Suppressor macrophage (primary cell): Measurements from ENCODE around the gene GALNTL6.
"Not testable (repeated sequence)": the region's sequence is repeated elsewhere in the genome, so short reads cannot be mapped to it uniquely, and the experiment has no call there.

Experiments used
- DNase-seq, 4 experiments: peaks; one replicate each; pipeline ENCODE4 v3.0.0-alpha.2; 2020 to 2022

Gene GALNTL6

DNA sequence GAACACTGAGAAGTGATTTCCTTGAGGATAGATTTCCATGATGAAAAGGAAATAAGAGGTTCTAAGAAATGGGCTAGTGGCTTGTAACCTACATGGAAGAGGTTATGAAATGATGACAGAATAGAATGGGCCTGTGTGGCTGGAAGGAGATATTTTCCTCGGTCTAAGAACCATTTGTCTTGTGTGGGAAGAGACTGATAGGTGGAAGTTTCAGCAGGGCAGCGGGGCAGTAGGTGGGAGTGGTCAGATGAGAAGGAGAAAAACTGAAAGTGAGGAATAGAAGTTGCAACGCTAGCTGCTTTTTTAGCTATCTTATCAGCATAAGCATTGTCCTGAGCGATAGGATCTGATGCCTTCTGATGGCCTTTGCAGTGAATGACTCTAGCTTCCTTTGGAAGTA is 1144.0 kb downstream of the GALNTL6 start:
- no peak for DNase-seq

DNA sequence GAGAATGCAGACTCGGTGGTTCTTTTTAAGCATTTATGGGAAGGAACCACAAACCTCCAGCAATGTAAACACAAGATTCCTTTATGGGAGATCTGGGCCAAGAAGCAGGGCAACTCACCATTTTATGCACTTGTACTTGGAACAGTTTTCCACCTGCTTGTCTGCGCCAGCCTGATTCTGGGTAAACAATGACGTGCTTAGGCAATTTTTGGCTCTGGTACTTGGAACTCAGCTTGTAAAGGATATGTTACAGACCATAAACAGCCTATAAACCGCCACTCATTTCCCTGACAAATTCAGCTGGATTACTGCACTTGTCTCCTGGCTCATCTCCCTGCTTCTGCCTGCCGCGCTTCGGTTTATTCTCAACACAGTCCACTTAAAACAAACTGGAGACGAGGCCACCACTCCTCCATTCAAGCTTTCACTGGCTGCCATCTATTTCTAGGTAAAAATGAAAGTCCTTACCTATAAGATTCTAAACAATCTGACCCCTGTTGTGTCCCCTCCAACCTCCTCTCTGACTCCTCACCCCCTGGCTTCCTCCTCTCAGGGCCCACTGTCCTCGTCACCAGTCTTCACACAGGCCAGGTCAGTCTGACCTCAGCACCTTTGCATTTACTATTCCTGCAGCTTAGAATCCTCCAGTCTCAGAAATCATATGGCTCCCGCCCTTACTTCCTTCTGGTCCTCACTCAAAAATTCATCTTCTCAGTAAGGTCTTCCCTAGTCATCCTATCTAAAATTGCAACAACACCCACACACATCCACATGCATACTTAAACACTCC is 1149.6 kb downstream of the GALNTL6 start:
- DNase-seq = no peak

GRCh38 chr4:172963498-172964294 is 1150.5 kb downstream of the GALNTL6 start:
- no peak for DNase-seq

- not testable (repeated sequence) for DNase-seq
Observed at GRCh38 chr4:172970189-172970588, 1157.0 kb downstream of the GALNTL6 start.

- no peak for DNase-seq
Observed at GRCh38 chr4:172974586-172974985, 1161.4 kb downstream of the GALNTL6 start.

DNA sequence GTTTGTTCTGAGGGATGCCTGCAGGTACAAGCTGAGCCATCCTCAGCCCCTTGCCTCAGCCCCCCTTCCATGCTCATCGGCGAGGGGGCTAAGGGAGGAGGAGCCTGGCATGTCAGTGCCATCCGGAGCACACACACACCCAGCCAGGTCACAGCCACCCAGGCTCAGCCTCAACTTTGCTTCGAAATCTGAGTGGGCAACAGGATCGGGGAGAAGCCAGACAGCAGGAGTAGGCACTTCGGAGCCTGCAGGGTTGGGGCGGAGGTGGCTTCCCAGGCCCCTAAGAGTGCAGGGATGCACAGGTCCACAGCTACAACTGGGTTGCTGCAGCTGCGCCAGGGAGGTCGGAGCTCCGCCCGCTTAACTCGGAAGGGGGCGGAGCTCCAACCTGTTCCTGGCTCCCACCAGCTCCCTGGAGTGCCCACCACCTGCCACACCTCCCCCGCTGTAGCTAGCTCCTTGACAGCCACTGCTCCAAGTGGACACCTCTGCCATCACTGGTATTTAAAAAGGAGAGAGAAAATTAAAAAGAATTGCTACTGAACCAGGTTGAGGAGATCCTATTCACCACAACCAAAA is 1162.5 kb downstream of the GALNTL6 start:
- DNase-seq = no peak

GRCh38 chr4:172977491-172978041 is 1164.4 kb downstream of the GALNTL6 start:
- not testable (repeated sequence) for DNase-seq

DNA sequence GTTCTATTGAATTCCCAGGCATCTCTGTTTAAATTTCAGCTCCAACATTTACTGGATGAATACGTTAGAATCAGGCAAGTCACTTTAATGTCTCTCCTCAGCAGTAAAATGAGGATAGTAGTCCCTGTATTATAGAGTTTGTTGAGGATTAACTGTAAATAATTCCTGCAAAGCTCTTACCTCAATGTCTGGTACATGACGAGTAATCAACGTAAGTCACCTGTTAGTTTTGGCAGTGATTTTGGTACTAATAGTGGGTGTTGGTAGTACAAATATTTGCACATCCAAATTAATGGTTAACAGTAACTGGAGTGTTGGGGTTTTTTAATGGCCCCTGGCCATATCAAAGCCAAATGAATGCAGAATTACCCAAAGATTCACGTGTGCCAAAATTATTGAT is 1165.6 kb downstream of the GALNTL6 start:
- no peak for DNase-seq

GRCh38 chr4:172979332-172979731 is 1166.1 kb downstream of the GALNTL6 start:
- DNase-seq = no peak

DNA sequence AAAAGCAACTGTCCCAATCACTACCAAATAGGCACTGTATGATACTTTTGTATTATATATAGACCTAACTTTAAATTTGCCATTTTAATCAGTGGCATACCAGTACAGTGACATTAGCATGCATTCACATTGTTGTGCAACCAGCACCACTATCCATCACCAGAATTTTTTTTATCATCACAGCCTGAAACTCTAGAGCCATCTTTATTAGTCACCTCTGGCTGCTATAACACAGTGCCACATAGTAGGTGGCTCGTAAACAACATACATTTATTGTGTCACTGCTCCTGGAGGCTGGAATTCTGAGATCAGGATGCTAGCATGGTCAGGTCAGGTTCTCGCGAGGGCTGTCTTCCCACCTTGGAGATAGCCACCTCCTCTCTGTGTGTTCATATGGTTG is 1167.0 kb downstream of the GALNTL6 start:
- no peak for DNase-seq

- peak in 1 of 4 experiments; percentile 5 for DNase-seq
Observed at GRCh38 chr4:172982151-172982590, 1169.0 kb downstream of the GALNTL6 start.

GRCh38 chr4:172983014-172983413 is 1169.8 kb downstream of the GALNTL6 start:
- no peak for DNase-seq

DNA sequence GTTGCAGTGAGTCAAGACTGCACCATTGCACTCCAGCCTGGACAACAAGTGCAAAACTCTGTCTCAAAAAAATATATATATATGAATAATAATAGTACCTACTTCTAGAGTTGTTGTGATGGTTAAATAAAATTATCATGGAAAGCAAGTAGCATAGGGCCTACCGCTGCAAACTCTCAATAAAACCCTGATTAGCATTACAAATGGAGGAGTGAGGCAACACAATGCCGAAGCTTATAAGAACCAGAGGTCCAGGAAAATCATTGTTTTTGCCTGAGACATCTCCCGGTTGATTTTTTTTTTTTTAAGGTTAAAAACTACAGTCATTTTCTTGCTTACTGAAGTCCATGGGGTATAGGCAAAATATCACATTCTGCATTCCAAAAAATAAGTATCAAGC is 1170.4 kb downstream of the GALNTL6 start:
- DNase-seq = no peak

GRCh38 chr4:172985552-172985951 is 1172.3 kb downstream of the GALNTL6 start:
- DNase-seq = no peak

DNA sequence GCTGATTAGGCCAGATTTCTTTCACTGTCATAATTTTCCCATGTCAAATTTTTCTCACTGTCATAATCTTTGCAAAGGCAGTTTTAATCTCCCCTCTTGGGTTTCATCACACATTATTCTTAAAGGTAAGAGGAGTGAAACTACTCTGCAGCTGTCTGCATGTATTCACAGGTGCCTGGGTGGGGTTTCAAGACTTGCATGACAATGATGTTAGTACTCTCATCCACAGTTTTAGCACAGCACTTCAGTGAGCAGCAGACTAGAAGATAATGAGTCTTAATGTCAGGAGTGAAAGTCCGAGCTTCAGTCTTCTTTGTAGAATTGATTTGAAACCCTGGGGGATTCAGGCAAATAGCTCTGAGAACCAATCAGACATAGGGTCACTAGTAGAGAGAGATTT is 1172.9 kb downstream of the GALNTL6 start:
- DNase-seq = no peak

DNA sequence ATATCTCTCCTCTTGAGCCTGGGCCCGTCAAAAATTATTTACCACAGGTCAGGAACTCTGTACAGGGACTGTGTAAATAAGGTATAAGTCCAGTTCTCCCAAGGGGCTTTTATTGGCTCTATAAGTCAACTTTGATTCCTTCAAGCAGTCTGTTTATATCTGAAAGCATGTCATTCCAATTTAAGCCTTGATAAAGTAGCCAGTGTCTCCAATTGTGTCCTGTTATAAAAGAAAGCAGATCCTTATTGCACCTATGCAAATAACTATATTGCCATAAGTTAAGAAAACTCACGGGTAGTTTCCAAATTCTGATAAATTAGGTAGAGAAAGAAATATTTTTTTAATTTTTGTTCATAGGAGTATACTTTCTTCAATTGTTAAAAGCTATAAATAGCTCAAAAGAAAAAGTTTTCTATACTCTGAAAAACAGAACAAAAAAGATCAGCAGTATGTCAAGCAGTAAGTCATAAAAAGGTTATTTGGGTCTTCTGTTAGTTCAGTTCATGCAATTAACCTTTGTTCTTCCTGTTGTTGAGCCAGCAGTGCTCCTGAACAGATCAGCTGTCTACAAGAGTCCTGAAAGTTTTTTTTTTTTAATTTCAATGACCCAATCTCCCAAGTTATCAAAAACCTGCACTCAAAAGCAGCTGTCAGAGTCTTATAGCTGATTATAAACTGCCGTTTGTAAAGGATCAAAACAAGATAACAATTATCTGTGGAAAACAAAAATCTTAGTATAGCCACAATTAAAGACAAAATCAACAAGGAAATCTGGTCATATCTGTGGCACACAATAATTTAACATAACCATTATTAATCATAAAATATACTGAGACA is 1177.0 kb downstream of the GALNTL6 start:
- no peak for DNase-seq

DNA sequence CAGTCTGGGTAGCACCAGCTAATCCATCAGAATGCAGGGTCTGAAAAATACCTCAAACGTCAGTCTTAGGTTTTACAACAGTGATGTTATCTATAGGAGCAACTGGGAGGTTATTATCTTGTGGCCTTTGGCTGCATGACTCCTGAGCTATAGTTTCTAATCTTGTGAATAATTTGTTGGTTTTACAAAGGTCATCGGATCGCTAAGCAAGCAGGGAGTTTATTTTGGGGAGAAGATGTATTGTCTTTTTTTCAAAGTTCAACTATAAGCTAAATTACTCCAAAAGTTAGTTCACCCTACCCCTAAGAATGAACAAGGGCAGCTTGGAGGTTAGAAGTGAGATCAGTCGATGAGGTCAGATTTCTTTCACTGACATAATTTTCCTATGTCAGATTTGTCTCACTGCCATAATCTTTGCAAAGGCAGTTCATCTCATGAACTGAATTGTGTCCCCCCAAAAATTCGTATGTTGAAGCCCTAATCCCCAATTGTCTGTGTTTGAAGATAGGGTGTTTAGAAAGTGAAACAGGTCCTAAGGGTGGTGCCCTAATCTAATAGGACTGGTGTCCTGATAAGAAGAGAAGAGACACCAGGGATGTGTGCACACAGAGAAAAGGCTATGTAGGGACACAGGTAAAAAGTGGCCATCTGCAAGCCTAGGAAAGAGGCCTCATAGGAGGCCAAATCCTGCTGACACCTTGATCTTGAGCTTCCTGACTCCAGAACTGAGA is 1179.6 kb downstream of the GALNTL6 start:
- no peak for DNase-seq

- DNase-seq = no peak
Observed at GRCh38 chr4:172995161-172995560, 1182.0 kb downstream of the GALNTL6 start.

GRCh38 chr4:172995704-172996103 is 1182.5 kb downstream of the GALNTL6 start:
- no peak for DNase-seq

GRCh38 chr4:172996571-172997216 is 1183.5 kb downstream of the GALNTL6 start:
- peak; percentile 27 to 68 (median 56) for DNase-seq

DNA sequence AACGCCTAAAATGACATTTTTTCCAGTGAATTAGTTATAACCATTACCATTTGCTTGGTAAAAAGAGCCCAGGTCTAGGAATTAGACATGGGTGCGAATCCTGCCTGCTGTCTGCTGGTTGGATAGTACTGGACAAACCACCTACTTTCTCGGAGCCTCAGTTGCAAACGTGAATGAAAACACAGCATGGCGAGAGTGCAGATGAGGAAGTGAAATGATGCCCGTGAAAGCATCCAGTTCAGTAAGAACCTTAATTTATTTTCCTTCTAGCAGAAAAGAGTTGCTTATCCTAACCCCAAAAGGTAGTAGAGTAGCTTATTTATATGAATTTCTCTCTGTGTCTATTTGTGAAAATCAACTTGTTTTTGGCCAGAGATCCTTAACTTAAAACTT is 1184.0 kb downstream of the GALNTL6 start:
- no peak for DNase-seq
